K562 (cell line): ENCODE measurements around the gene RHBDD1. TPM values are rescaled to one million over a fixed set of nuclear protein-coding genes. Genes with fewer than 3 reads are reported as not detected.
A peak's percentile ranks its signal among the peaks of the same experiment; 100 is the strongest.

Experiments used
- ATAC-seq: fragments of 200-7000 bp; cut with Tn5 transposase; 3 replicates; pipeline ENCODE4 v1.9.1; 2020; ENCODE audit warnings: moderate library complexity
- BruUV-seq: library from RNA; stranded (reverse); fragments of 400-500 nt; replicated peaks from 2 replicates; lab custom pipeline; 2021; lab: Mats Ljungman, UMichigan
- CTCF ChIA-PET: fragments of 300-600 bp; formaldehyde crosslinking; extraction: SDS; loops from one replicate; lab custom pipeline; 2021; ENCODE audit warnings: low intra/inter-chr PET ratio; lab: Yijun Ruan, JAX
- POLR2A ChIA-PET: fragments of 300-600, 350-650 bp; sonication (Branson Sonifier 250); formaldehyde crosslinking; extraction: SDS; loops from one replicate; lab custom pipeline; 2021; ENCODE audit warnings: antibody characterized with exemption, inconsistent platforms; lab: Yijun Ruan, JAX
- DNase-seq, 4 experiments: peaks; one replicate each; pipeline versions ENCODE4 v3.0.0 to v3.0.0-alpha.2; 2011 to 2018; ENCODE audit warnings: low spot score in 3 of 4, mixed read lengths in 3 of 4; ENCODE audit errors: extremely low read depth in 1 of 4
- FAIRE-seq: peaks from 2 replicates; lab custom pipeline; 2011; peaks lifted over from hg19 to GRCh38; lab: Jason Lieb, UNC
- H2AFZ ChIP-seq: 2 replicates; pipeline ENCODE4 v1.6.0; 2011; ENCODE audit warnings: low read depth, low read length, control low read depth, inconsistent platforms
- H3K27ac ChIP-seq: fragments of 200-600 bp; 3 replicates; pipeline ENCODE4 v1.8.0; 2011; ENCODE audit warnings: low read depth, mild to moderate bottlenecking, control low read depth, inconsistent platforms, low read length, moderate library complexity, mixed read lengths; ENCODE audit errors: extremely low read depth
- H3K27me3 ChIP-seq, 2 experiments: fragments of 300-600 bp in 1 of 2; 2 replicates in 1 of 2; 3 replicates in 1 of 2; pipeline versions ENCODE4 v1.6.0 to v1.8.0; 2011; ENCODE audit warnings: inconsistent platforms in 2 of 2, low read length in 2 of 2, mild to moderate bottlenecking in 1 of 2, mixed read lengths in 1 of 2, moderate library complexity in 1 of 2; ENCODE audit not compliant: control insufficient read depth in 2 of 2, insufficient read depth in 2 of 2
- H3K36me3 ChIP-seq: fragments of 300-600 bp; 3 replicates; pipeline ENCODE4 v1.8.0; 2011; ENCODE audit warnings: mild to moderate bottlenecking, low read length, inconsistent platforms; ENCODE audit not compliant: control insufficient read depth, insufficient read depth
- H3K4me1 ChIP-seq, 2 experiments: fragments of 200-600 bp in 1 of 2; replicated peaks in 1 of 2; 2 replicates in 1 of 2; 3 replicates in 1 of 2; pipeline versions ENCODE4 v1.5.1 to v1.8.0; 2011; ENCODE audit warnings: inconsistent platforms in 2 of 2, low read length in 2 of 2, mild to moderate bottlenecking in 1 of 2, mixed read lengths in 1 of 2, moderate library complexity in 1 of 2; ENCODE audit not compliant: control insufficient read depth in 2 of 2, insufficient read depth in 2 of 2
- H3K4me2 ChIP-seq: 2 replicates; pipeline ENCODE4 v1.6.1; 2011; ENCODE audit warnings: low read length, control low read depth, inconsistent platforms, mixed read lengths; ENCODE audit not compliant: insufficient read depth
- H3K4me3 ChIP-seq: fragments of 200-600 bp; sonication (generic), shearing (Covaris generic); 2 replicates; pipeline ENCODE4 v1.5.1; 2016; ENCODE audit warnings: control low read depth, inconsistent platforms
- H3K79me2 ChIP-seq: fragments of 200-600 bp; 3 replicates; pipeline ENCODE4 v1.8.0; 2011; ENCODE audit warnings: low read length, inconsistent platforms; ENCODE audit not compliant: control insufficient read depth, insufficient read depth
- H3K9ac ChIP-seq, 2 experiments: 2 replicates each; pipeline versions ENCODE4 v1.6.0 to v1.6.1; 2011; ENCODE audit warnings: low read depth in 2 of 2, low read length in 2 of 2, control low read depth in 1 of 2, inconsistent platforms in 1 of 2, mild to moderate bottlenecking in 1 of 2, mixed read lengths in 1 of 2; ENCODE audit not compliant: insufficient read depth in 1 of 2
- H3K9me1 ChIP-seq: one replicate; pipeline ENCODE4 v1.6.0; 2011; ENCODE audit warnings: inconsistent platforms, mild to moderate bottlenecking, low read length, moderate library complexity; ENCODE audit not compliant: control insufficient read depth, insufficient read depth
- H3K9me3 ChIP-seq: replicated peaks from 2 replicates; pipeline ENCODE4 v1.5.1; 2011; ENCODE audit warnings: low read depth, low read length, inconsistent platforms; ENCODE audit not compliant: control insufficient read depth, insufficient read depth
- H4K20me1 ChIP-seq: replicated peaks from 2 replicates; pipeline ENCODE4 v1.6.1; 2011; ENCODE audit warnings: low read length, inconsistent platforms, mixed read lengths; ENCODE audit not compliant: control insufficient read depth, insufficient read depth
- CAMTA2 ChIP-seq: fragments of 250-450 bp; sonication (Bioruptor Pico); conservative IDR thresholded peaks from 2 replicates; pipeline ENCODE4 v1.5.1; 2022
- EZH2 ChIP-seq: IDR thresholded peaks from 2 replicates; pipeline ENCODE4 v1.6.1; 2012; ENCODE audit warnings: low read depth, mild to moderate bottlenecking, inconsistent platforms, low read length, borderline replicate concordance
- GATA2 ChIP-seq: sonication (generic); formaldehyde crosslinking; IDR thresholded peaks from 2 replicates; pipeline ENCODE4 v1.4.0; 2020; ENCODE audit warnings: mild to moderate bottlenecking, missing genetic modification reagents
- NEUROD1 ChIP-seq: fragments of 150-350 bp; IDR thresholded peaks from 2 replicates; pipeline ENCODE4 v1.6.1; 2014; ENCODE audit warnings: borderline replicate concordance, low read length, low read depth; ENCODE audit not compliant: partially characterized antibody
- PHF21A ChIP-seq: fragments of 450-650 bp; IDR thresholded peaks from 2 replicates; pipeline ENCODE4 v1.6.1; 2017; ENCODE audit warnings: low read depth, borderline replicate concordance
- POLR2G ChIP-seq: fragments of 200-400 bp; formaldehyde crosslinking; IDR thresholded peaks from 2 replicates; pipeline ENCODE4 v1.6.1; 2017; ENCODE audit warnings: low read depth, mild to moderate bottlenecking, antibody characterized with exemption, low read length, moderate library complexity
- STAT6 ChIP-seq: sonication (generic); formaldehyde crosslinking; IDR thresholded peaks from 2 replicates; pipeline ENCODE4 v1.8.1; 2023; ENCODE audit warnings: mild to moderate bottlenecking, missing genetic modification reagents
- YY1 ChIP-seq, 3 experiments: IDR thresholded peaks; 2 replicates each; pipeline ENCODE4 v1.6.1; 2011; ENCODE audit warnings: low read length in 2 of 3, mild to moderate bottlenecking in 2 of 3, moderate library complexity in 2 of 3, borderline replicate concordance in 1 of 3, control low read depth in 1 of 3, low read depth in 1 of 3; ENCODE audit not compliant: insufficient read depth in 3 of 3, insufficient replicate concordance in 2 of 3, control insufficient read depth in 1 of 3, insufficient read length in 1 of 3; ENCODE audit errors: extremely low read depth in 1 of 3
- ZBED1 ChIP-seq: IDR thresholded peaks from 2 replicates; pipeline ENCODE4 v1.6.1; 2014
- ZNF134 ChIP-seq: fragments of 250-450 bp; sonication (Bioruptor Pico); conservative IDR thresholded peaks from 2 replicates; pipeline ENCODE4 v1.4.0; 2020
- WGBS: fragments of 100-300 bp; shearing (Covaris generic); methylation state at CpG from one replicate; pipeline ENCODE4 v1.1.6; 2016; ENCODE audit warnings: low coverage, mixed read lengths; ENCODE audit not compliant: insufficient coverage; ENCODE audit errors: missing lambda C conversion rate; 5-methylcytosine and 5-hydroxymethylcytosine counted together
- in situ Hi-C: fragments of 300-500 bp; cut with MboI; formaldehyde crosslinking; loops from 4 replicates; pipeline ENCODE4 v1.15.0; 2018; ENCODE audit warnings: inconsistent platforms, mixed read lengths
- intact Hi-C: fragments of 100-400 bp; cut with micrococcal nuclease; formaldehyde crosslinking; loops from 2 replicates; pipeline ENCODE4 v1.14.2; 2022
- polyA plus RNA-seq, 8 experiments: library from polyadenylated mRNA; depleted of rRNA in 4 of 8; stranded (reverse) in 5 of 8; unstranded in 3 of 8; fragments of >200 nt; fragmentation: Nextera tagmentation in 2 of 8; fragmentation: Illumina TruSeq in 1 of 8; extraction: Ambion mirVana in 2 of 8; extraction: Trizol in 1 of 8; gene quantifications; 2 replicates each; pipeline versions ENCODE4 v1.2.1 to v1.2.3, GENCODE V29; 2011 to 2014; ENCODE audit warnings: inconsistent platforms in 1 of 8, missing spikeins in 1 of 8
- total RNA-seq, 7 experiments: library from RNA; depleted of rRNA in 6 of 7; stranded (reverse); fragments of >200 nt in 6 of 7; fragmentation: Illumina TruSeq in 2 of 7; extraction: Trizol in 2 of 7; gene quantifications; 2 replicates each; pipeline versions ENCODE4 v1.2.1 to v1.2.3, GENCODE V29; 2011 to 2021; ENCODE audit warnings: low replicate concordance in 1 of 7

RHBDD1 gene
- total and polyA plus RNA-seq, 9 of the 15 experiments (the other 6 are each of a cell fraction or from before 2014, with no cell fraction given) = 4.8 to 34.8 (median 15.6) TPM

- ATAC-seq (no peak), FAIRE-seq (no peak), DNase-seq (no peak)
- BruUV-seq = no TSS peak
- H3K9ac ChIP-seq = no peak overlapping the region
- H4K20me1 ChIP-seq = no peaks in the 10 kb centered on the region
- H3K9me3 ChIP-seq = no peaks in the 10 kb centered on the region
- POLR2A ChIA-PET = no interaction called here
- 19% methylated on average over 7 of the region's 9 CpGs for whole genome bisulfite sequencing
- TF ChIP-seq YY1 (IDR thresholded peaks at IDR 0.05; ENCODE audit: borderline replicate concordance in 1 of 3, control insufficient read depth in 1 of 3, extremely low read depth in 1 of 3, insufficient read depth in 3 of 3, insufficient read length in 1 of 3, insufficient replicate concordance in 2 of 3, low read depth in 1 of 3, low read length in 2 of 3) (no peak), CAMTA2 (no peak), PHF21A (no peak), NEUROD1 (no peak), ZBED1 (no peak), EZH2 (no peak), GATA2 (CRISPR knock-in tag) (no peak)
- no peaks in the 10 kb centered on the region for H3K4me1 ChIP-seq
- no peak overlapping the region for H3K4me3 ChIP-seq
- no peaks in the 10 kb centered on the region for H3K9me1 ChIP-seq
- H3K27me3 ChIP-seq = peaks cover 0 to 4% of the 10 kb centered on the region in 2 experiments; a peak in 2 of 5 replicates
- no peak overlapping the region for H2AFZ ChIP-seq
- intact Hi-C loops (no loop called here), in situ Hi-C loops (no loop called here)
- H3K79me2 ChIP-seq = no peaks in the 10 kb centered on the region
- no peak overlapping the region for H3K4me2 ChIP-seq
- CTCF ChIA-PET = no interaction called here
- H3K36me3 ChIP-seq = no peaks in the 10 kb centered on the region
- no peak overlapping the region for H3K27ac ChIP-seq
These were observed 171.3 kb downstream of the RHBDD1 start for GRCh38 chr2:227007148-227007547.

- no TSS peak for BruUV-seq
- Histone ChIP-seq H3K27me3 (peaks cover 0 to 4% of the 10 kb centered on the region in 2 experiments; a peak in 2 of 5 replicates), H4K20me1 (no peaks in the 10 kb centered on the region), H3K4me2 (no peak overlapping the region), H3K9me1 (no peaks in the 10 kb centered on the region), H3K4me3 (no peak overlapping the region), H3K4me1 (no peaks in the 10 kb centered on the region), H3K79me2 (no peaks in the 10 kb centered on the region), H2AFZ (no peak overlapping the region), H3K36me3 (no peaks in the 10 kb centered on the region), H3K9me3 (no peaks in the 10 kb centered on the region), H3K9ac (no peak overlapping the region), H3K27ac (no peak overlapping the region)
- in situ Hi-C loops (no loop called here), intact Hi-C loops (no loop called here)
- POLR2A ChIA-PET = no interaction called here
- TF ChIP-seq ZNF134 (no peak), STAT6 (CRISPR knock-in tag) (no peak), POLR2G (peak; percentile 43; the same call in 1 of the 2 replicates)
- DNase-seq (no peak), FAIRE-seq (no peak), ATAC-seq (peak; percentile 30; the same call in 1 of the 3 replicates)
- CTCF ChIA-PET = no interaction called here
- 33% methylated on average over 11 of the region's 17 CpGs for WGBS
These were observed 172.1 kb downstream of the RHBDD1 start for GRCh38 chr2:227007940-227008339.
